SH-SY5Y (cell line): Measurements from ENCODE around the gene MAGEH1.

Experiments used
- GATA2 ChIP-seq: IDR thresholded peaks from 2 replicates; pipeline ENCODE4 v1.6.1; 2011; ENCODE audit warnings: mild to moderate bottlenecking, low read depth, low read length
- GATA3 ChIP-seq: IDR thresholded peaks from 2 replicates; pipeline ENCODE4 v1.6.1; 2011; ENCODE audit warnings: low read depth, mild to moderate bottlenecking, low read length, moderate library complexity

- TF ChIP-seq GATA3 (no peak), GATA2 (no peak)
Measured at GRCh38 chrX:55488593-55489313, 36.8 kb downstream of the MAGEH1 start.
